A549 treated with Hydrocortisone at 1 μM for 4 hours (cell line): ENCODE measurements around the gene MYL12B. TPM values are rescaled to one million over a fixed set of nuclear protein-coding genes. Genes with fewer than 3 reads are reported as not detected.

Experiments
- total RNA-seq: library from RNA; stranded (reverse); fragments of 200-300 nt; extraction: Qiagen RNA extraction; gene quantifications from 5 replicates; pipeline ENCODE4 v1.2.3, GENCODE V29; 2022

The MYL12B gene
- 370 to 410 TPM (median 399 TPM) in 5 replicates for total RNA-seq

GRCh38 chr18:3261373-3262233 is at the start of gene MYL12B:
TSS of gene MYL12B (plus strand) at chr18:3262133. CDS start at chr18:3272899, 10,766 bp downstream.

DNA sequence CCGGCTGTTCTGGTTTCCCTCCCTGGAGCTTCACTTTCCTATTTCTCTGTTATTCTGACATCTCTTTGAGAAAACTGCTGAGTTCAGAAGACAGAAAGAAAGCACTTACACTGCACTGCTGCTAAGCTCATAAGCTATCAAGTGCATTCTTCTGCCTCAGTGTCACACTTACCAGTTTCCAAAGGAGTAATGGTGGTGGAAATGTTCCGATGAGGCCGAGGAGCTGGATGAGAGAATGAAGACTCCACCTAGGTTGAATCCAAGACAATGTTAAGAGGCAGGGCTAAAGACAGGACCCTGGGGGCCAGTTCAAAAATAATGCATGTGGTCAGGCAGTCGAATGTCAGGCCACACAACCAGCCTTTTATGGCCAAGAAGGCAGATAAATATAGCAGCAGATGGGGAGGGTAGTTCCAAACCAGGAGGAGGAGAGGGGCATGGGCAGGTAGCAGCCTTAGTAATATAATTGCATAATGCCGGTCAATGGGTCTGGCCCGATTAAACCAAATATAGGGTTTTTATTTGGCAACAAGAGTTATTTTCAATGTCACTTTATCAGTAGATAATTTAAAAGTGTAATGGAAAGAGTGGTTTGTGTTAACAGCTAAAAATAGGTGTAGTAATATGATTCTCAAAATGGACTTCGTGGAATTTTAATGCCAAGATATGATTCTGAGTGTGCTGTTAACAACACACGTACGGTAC is 42.1 kb upstream of the MYL12B start, which contains the start of gene MYOM1:
MYOM1 (minus strand) TSS at position 338 of the 705 bp plus-strand sequence. CDS start 4,745 bp downstream, outside the sequence.

DNA sequence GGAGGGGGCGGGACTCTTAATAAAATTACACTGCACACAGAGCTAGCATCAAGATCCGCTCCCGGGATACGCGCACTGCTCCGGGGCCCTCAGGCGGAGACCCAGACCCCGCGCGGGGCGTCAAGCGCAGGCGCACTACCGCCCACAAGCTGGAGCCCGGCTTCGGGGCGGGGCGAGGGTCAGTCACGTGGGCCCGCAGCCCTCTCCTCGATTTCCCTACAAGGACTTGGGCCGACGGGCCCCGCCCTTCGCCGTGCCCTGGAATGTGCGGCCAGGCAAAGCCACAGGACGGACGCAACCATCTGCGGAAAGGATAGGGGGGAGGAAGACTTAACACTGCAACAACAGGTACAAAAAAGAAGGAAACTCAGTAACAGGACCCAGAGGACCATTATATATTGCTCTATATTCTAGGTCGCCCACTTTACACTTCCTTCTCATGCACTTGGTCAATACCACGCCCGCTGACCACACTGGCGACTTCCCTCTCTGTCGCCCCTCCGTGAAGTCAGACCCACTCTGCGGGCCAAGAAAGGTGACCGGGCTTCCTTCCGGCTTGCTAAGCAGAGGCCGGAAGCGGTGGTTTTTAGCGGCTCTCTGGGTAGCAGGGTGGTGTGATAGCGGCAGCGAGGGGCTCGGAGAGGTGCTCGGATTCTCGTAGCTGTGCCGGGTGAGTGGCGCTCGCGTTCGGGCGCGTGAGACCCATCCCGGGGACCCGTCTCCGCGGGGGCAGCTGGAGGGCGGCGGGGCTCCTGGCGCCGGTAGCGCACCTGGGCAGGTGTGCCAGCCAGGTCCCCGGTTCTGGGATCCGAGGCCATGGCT is 14.5 kb upstream of the MYL12B start, which contains the start of gene MYL12A:
MYL12A (plus strand) TSS at position 562 of the 822 bp plus-strand sequence. CDS start 5,447 bp downstream, outside the sequence.

Other genes with a start within 250 kb of the MYL12B start
- 16.0 to 20.8 TPM (median 18.7 TPM) in 5 replicates for gene LPIN2, start 249.0 kb upstream of the MYL12B start, total RNA-seq
- 0.09 to 0.41 TPM (median 0.15 TPM) in 5 replicates for gene MYOM1, start 42.2 kb upstream of the MYL12B start, total RNA-seq
- gene MYL12A, start 14.3 kb upstream of the MYL12B start, total RNA-seq = 292 to 336 TPM (median 321 TPM) in 5 replicates
- 72.4 to 114 TPM (median 102 TPM) in 5 replicates for gene TGIF1, start 188.0 kb downstream of the MYL12B start, total RNA-seq